Skeletal muscle satellite cell (primary cell): ENCODE data around the gene NUMB.
A peak's percentile ranks its signal among the peaks of the same experiment; 100 is the strongest.

Experiments
- H3K27me3 ChIP-seq: 2 replicates; pipeline ENCODE4 v1.7.0; 2013; ENCODE audit warnings: low read length; ENCODE audit not compliant: control insufficient read depth, insufficient read depth
- H3K36me3 ChIP-seq: 2 replicates; pipeline ENCODE4 v1.7.0; 2013; ENCODE audit warnings: mild to moderate bottlenecking, control low read depth, low read length; ENCODE audit not compliant: insufficient read depth
- H3K4me1 ChIP-seq: 2 replicates; pipeline ENCODE4 v1.7.0; 2013; ENCODE audit warnings: low read length; ENCODE audit not compliant: control insufficient read depth, insufficient read depth
- H3K4me2 ChIP-seq: 2 replicates; pipeline ENCODE4 v1.7.0; 2013; ENCODE audit warnings: mild to moderate bottlenecking, low read length
- H3K4me3 ChIP-seq: 2 replicates; pipeline ENCODE4 v1.7.0; 2013; ENCODE audit warnings: low read length
- H3K9ac ChIP-seq: 2 replicates; pipeline ENCODE4 v1.7.0; 2013; ENCODE audit warnings: mild to moderate bottlenecking, low read depth, low read length, moderate library complexity
- H3K9me3 ChIP-seq: replicated peaks from 2 replicates; pipeline ENCODE4 v1.7.0; 2013; ENCODE audit warnings: mild to moderate bottlenecking, control low read depth, low read length

The NUMB gene

GRCh38 chr14:73462815-73463214 lies 4.5 kb upstream of the NUMB start:
- Histone ChIP-seq H3K4me1 (peaks cover 74% of the 10 kb centered on the region), H3K9ac (peak overlapping the region; percentile 68)

GRCh38 chr14:73462048-73462715 lies 3.8 kb upstream of the NUMB start:
- peak overlapping the region; percentile 55 for H3K4me3 ChIP-seq

More at GRCh38 chr14:73462815-73463214, 4.5 kb upstream of the NUMB start:
- Histone ChIP-seq H3K9me3 (no peaks in the 10 kb centered on the region), H3K27me3 (no peaks in the 10 kb centered on the region), H3K4me3 (peak overlapping the region; percentile 55), H3K36me3 (no peaks in the 10 kb centered on the region), H3K4me2 (peak overlapping the region; percentile 74)

GRCh38 chr14:73461478-73462047 lies 3.2 kb upstream of the NUMB start:
- Histone ChIP-seq H3K27me3 (no peaks in the 10 kb centered on the region), H3K36me3 (no peaks in the 10 kb centered on the region), H3K9me3 (no peaks in the 10 kb centered on the region), H3K4me3 (peak overlapping the region; percentile 55), H3K4me2 (peak overlapping the region; percentile 74), H3K9ac (peak overlapping the region; percentile 68), H3K4me1 (peaks cover 62% of the 10 kb centered on the region)

More at GRCh38 chr14:73462048-73462715, 3.8 kb upstream of the NUMB start:
- Histone ChIP-seq H3K4me1 (peaks cover 68% of the 10 kb centered on the region), H3K4me2 (peak overlapping the region; percentile 74), H3K27me3 (no peaks in the 10 kb centered on the region), H3K9ac (peak overlapping the region; percentile 68), H3K9me3 (no peaks in the 10 kb centered on the region), H3K36me3 (no peaks in the 10 kb centered on the region)

- Histone ChIP-seq H3K9ac (no peak overlapping the region), H3K4me1 (peaks cover 53% of the 10 kb centered on the region)
Observed at GRCh38 chr14:73460691-73461127, 2.4 kb upstream of the NUMB start.

GRCh38 chr14:73459959-73460358 lies 1.6 kb upstream of the NUMB start:
- Histone ChIP-seq H3K4me2 (no peak overlapping the region), H3K4me3 (no peak overlapping the region), H3K27me3 (no peaks in the 10 kb centered on the region), H3K4me1 (peaks cover 52% of the 10 kb centered on the region), H3K36me3 (no peaks in the 10 kb centered on the region), H3K9ac (no peak overlapping the region), H3K9me3 (no peaks in the 10 kb centered on the region)

More at GRCh38 chr14:73460691-73461127, 2.4 kb upstream of the NUMB start:
- Histone ChIP-seq H3K9me3 (no peaks in the 10 kb centered on the region), H3K27me3 (no peaks in the 10 kb centered on the region), H3K4me2 (peak overlapping the region; percentile 0), H3K36me3 (no peaks in the 10 kb centered on the region), H3K4me3 (no peak overlapping the region)

GRCh38 chr14:73457924-73458182 lies 493 bp downstream of the NUMB start:
- Histone ChIP-seq H3K27me3 (no peaks in the 10 kb centered on the region), H3K4me3 (peak overlapping the region; percentile 96), H3K4me1 (peaks cover 42% of the 10 kb centered on the region), H3K36me3 (no peaks in the 10 kb centered on the region), H3K9me3 (no peaks in the 10 kb centered on the region), H3K4me2 (peak overlapping the region; percentile 79), H3K9ac (peak overlapping the region; percentile 93)

GRCh38 chr14:73457041-73457923 lies 1.1 kb downstream of the NUMB start:
- H3K9ac ChIP-seq, result peak overlapping the region; percentile 93
- peaks cover 42% of the 10 kb centered on the region for H3K4me1 ChIP-seq
- peak overlapping the region; percentile 79 for H3K4me2 ChIP-seq
- peak overlapping the region; percentile 96 for H3K4me3 ChIP-seq
- no peaks in the 10 kb centered on the region for H3K9me3 ChIP-seq
- peaks cover 6% of the 10 kb centered on the region for H3K36me3 ChIP-seq
- H3K27me3 ChIP-seq, result no peaks in the 10 kb centered on the region

GRCh38 chr14:73455294-73455693 lies 3.1 kb downstream of the NUMB start:
- H3K9me3 ChIP-seq, result no peaks in the 10 kb centered on the region
- H3K9ac ChIP-seq, result peak overlapping the region; percentile 23
- peaks cover 6% of the 10 kb centered on the region for H3K36me3 ChIP-seq
- H3K27me3 ChIP-seq, result no peaks in the 10 kb centered on the region
- H3K4me1 ChIP-seq, result peaks cover 24% of the 10 kb centered on the region
- H3K4me3 ChIP-seq, result peak overlapping the region; percentile 6
- H3K4me2 ChIP-seq, result peak overlapping the region; percentile 79

- no peaks in the 10 kb centered on the region for H3K9me3 ChIP-seq
- H3K9ac ChIP-seq, result no peak overlapping the region
- H3K4me2 ChIP-seq, result peak overlapping the region; percentile 33
- no peak overlapping the region for H3K4me3 ChIP-seq
- no peaks in the 10 kb centered on the region for H3K27me3 ChIP-seq
- peaks cover 10% of the 10 kb centered on the region for H3K36me3 ChIP-seq
- H3K4me1 ChIP-seq, result peaks cover 17% of the 10 kb centered on the region
Observed at GRCh38 chr14:73452341-73453186, 5.8 kb downstream of the NUMB start.

- peaks cover 5% of the 10 kb centered on the region for H3K4me1 ChIP-seq
- no peaks in the 10 kb centered on the region for H3K9me3 ChIP-seq
- no peak overlapping the region for H3K9ac ChIP-seq
- no peaks in the 10 kb centered on the region for H3K27me3 ChIP-seq
- peaks cover 2% of the 10 kb centered on the region for H3K36me3 ChIP-seq
- H3K4me2 ChIP-seq, result no peak overlapping the region
- no peak overlapping the region for H3K4me3 ChIP-seq
Observed at GRCh38 chr14:73443758-73444157, 14.6 kb downstream of the NUMB start.

GRCh38 chr14:73441286-73441685 lies 17.1 kb downstream of the NUMB start:
- H3K9ac ChIP-seq, result no peak overlapping the region
- H3K4me1 ChIP-seq, result peaks cover 5% of the 10 kb centered on the region
- H3K4me3 ChIP-seq, result no peak overlapping the region
- H3K36me3 ChIP-seq, result no peaks in the 10 kb centered on the region
- no peaks in the 10 kb centered on the region for H3K9me3 ChIP-seq
- no peaks in the 10 kb centered on the region for H3K27me3 ChIP-seq
- no peak overlapping the region for H3K4me2 ChIP-seq
